Retinal pigment epithelial cell (primary cell): ENCODE data around the gene LRCH1.

ENCODE experiments used
- DNase-seq: peaks from one replicate; pipeline ENCODE4 v3.0.0-alpha.2; 2010; ENCODE audit warnings: low read depth
- H3K4me3 ChIP-seq: 2 replicates; pipeline ENCODE4 v1.5.1; 2011; ENCODE audit warnings: mild to moderate bottlenecking, low read length, control low read depth, moderate library complexity
- TF ChIP-seq, protein P1 (sequence below): conservative IDR thresholded peaks from 2 replicates; pipeline ENCODE4 v1.5.1; 2011; ENCODE audit warnings: low read depth, low read length, control low read depth, inconsistent platforms

LRCH1 gene

DNA sequence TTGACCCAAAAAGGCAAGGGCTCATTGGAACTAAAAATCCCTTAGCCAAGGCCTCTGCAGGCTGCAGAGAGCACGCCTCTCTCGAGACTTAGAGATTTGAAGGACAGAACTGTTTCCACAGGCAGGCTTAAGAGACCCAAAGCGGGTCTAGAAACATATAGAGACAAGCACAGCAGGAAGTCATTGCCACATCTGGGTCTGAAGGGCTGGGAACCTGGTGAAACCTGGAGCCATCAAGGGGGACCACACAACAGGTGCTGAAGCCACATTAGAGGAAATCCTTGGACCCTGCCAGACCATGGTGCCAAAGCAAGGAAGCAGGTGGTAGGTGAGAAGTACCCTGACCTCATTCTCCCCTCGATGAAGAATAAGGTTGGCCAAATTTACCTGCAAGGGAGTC, 33.8 kb upstream of the LRCH1 start:
- H3K4me3 ChIP-seq, result no peak overlapping the region
- TF ChIP-seq, protein P1, sequence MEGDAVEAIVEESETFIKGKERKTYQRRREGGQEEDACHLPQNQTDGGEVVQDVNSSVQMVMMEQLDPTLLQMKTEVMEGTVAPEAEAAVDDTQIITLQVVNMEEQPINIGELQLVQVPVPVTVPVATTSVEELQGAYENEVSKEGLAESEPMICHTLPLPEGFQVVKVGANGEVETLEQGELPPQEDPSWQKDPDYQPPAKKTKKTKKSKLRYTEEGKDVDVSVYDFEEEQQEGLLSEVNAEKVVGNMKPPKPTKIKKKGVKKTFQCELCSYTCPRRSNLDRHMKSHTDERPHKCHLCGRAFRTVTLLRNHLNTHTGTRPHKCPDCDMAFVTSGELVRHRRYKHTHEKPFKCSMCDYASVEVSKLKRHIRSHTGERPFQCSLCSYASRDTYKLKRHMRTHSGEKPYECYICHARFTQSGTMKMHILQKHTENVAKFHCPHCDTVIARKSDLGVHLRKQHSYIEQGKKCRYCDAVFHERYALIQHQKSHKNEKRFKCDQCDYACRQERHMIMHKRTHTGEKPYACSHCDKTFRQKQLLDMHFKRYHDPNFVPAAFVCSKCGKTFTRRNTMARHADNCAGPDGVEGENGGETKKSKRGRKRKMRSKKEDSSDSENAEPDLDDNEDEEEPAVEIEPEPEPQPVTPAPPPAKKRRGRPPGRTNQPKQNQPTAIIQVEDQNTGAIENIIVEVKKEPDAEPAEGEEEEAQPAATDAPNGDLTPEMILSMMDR, result no peak
- no peak for DNase-seq

DNA sequence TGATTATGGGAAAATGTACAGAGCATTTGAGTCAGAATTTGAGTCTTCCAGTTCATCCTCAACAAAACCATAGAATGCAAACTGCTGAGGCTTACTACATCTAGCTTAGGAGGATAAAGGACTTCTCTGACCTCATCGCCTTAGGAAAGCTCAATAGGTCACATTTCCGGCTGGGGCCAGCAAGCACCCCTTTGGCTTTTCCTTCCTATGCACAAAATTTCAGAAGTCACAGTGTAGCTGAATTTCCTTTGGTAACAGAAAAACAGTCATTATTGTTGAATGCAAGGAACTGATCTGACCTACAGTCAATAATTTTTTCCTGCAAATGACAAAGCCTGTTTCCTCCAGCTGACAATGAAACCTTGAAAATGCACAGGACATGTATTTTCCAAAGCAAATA, 32.8 kb upstream of the LRCH1 start:
- TF ChIP-seq, protein P1, result no peak
- H3K4me3 ChIP-seq, result no peak overlapping the region
- DNase-seq, result no peak

DNA sequence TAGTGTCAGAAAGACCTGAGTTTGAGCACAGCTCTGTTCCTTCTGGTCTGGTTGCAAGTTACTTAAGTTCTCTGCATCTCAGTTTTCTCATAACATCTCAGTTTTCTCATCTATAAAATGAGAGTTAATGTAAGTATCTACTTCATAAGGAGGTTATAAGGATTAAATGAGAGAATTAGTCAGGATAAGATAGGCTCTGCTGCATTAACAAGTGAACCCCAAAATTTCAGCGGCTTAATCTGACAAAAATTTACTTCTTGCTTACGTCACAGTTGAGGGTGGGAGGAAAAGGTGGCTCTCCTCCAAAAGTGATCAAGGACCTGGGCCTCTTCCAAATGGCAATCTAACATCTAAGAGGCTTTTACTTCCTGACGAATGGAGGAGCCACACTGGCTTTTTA, 31.5 kb upstream of the LRCH1 start:
- DNase-seq, result no peak
- TF ChIP-seq, protein P1, result no peak
- H3K4me3 ChIP-seq, result no peak overlapping the region

DNA sequence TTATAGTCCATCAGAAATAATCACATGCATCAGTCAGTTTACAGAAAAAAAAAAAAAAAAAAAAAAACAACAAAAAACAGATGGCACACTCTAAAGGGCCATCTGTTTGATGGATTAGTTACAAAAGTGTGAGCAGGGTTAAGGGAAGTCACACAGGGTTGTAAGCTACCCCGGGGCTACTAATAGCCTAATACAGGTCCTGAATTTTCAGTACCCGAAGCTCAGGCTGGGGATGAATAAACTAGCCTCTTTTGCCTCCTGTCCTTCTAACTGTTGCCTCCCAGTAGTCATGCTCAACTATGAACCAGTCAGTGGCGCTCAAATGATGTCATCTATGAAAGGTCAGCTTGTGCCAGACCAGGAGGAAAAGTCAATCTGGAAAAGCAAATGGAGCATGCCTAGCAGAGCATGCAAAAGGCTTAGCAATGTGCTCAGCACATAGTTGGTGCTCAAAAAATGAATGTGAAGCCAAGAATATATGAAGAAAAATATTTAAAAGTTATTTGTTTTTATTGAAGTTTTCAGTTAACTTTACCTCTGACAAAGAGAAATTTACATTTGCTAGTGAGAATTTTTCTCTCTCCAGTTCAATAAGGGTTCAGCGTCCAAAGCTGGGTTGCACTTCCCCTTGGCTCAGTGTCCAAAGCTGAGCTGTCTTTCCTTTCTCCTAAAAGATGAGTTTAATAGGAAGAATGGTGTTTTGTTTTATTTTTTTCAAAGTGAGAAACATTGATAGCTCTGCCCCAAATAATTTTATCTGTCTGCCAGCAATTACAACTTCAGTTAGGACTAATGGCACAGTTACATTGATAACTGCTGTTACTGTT, 30.8 kb upstream of the LRCH1 start:
- DNase-seq, result no peak
- TF ChIP-seq, protein P1, result no peak
- H3K4me3 ChIP-seq, result no peak overlapping the region

DNA sequence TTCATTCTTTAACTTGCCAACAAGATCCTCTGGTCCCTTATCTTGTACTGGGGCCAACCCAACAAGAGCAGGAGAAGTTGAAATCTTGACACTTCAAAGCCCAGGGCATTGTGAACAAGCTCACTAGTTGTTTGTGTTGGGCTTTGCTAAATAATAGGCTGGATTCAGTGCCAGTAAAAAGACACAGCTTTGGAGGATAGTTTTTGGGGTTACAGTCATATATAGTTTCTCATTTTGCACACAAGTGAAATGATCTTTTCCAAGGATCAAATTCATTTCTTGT, 30.3 kb upstream of the LRCH1 start:
- TF ChIP-seq, protein P1, result no peak
- H3K4me3 ChIP-seq, result no peak overlapping the region
- DNase-seq, result no peak

DNA sequence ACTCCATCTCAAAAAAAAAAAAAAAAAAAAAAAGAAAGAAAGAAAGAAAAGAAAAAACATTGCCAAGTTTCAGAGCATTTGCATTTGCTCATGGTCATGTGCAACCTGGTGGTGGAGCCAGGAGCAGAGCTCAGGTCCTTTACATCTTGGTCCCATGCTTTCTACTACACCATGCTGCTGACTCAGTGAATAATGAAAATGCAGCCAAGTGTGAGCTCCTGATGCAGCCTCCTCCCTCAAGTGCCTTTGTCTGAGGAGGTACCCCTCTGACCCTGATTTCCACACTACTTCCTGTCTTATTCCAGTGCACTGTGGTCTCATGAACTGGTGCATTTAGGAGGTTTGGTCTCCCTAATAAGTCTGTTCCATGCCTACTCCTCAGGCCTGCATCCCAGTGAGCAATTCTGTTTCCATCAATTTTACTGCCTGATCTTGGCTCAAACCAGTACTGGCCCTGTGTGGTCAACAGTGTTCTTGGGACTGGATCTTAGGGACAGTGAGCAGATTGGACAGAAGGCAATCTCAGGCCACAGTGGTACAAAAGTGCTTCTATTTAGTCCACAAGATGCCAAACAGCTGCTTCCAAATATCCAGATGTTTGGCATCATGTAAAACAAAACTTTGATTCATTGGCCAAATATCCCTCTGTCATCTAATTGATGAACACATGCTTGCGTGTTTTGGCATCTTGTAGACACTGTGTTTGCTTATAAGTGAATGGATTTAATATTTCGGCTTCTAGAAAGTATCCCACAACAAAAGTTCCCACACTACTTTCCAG, 28.8 kb upstream of the LRCH1 start:
- peak; percentile 64 for DNase-seq
- no peak overlapping the region for H3K4me3 ChIP-seq
- TF ChIP-seq, protein P1, result no peak
